ENCODE data around the gene DDX39A.

DDX39A gene

GRCh38 chr19:14446336-14447036, 27.3 kb upstream of the DDX39A start:
- no peaks in the 10 kb centered on the region for H3K27me3 ChIP-seq (ENCODE audit: insufficient read depth, low read length)
- no peaks in the 10 kb centered on the region for H3K4me1 ChIP-seq (ENCODE audit: insufficient read depth, low read length)
- no peak overlapping the region for H3K9ac ChIP-seq (ENCODE audit: low read depth, low read length)
- no peak overlapping the region for H3K27ac ChIP-seq (ENCODE audit: low read length)
- H3K4me3 ChIP-seq (ENCODE audit: low read length) = no peak overlapping the region
- H3K36me3 ChIP-seq (ENCODE audit: insufficient read depth, low read depth, low read length) = peaks cover 82% of the 10 kb centered on the region
- H3K9me3 ChIP-seq (ENCODE audit: insufficient read depth, low read depth, low read length) = no peaks in the 10 kb centered on the region

- Histone ChIP-seq H3K36me3 (ENCODE audit: insufficient read depth, low read depth, low read length) (peaks cover 64% of the 10 kb centered on the region), H3K4me1 (ENCODE audit: insufficient read depth, low read length) (no peaks in the 10 kb centered on the region), H3K9ac (ENCODE audit: low read depth, low read length) (no peak overlapping the region), H3K27ac (ENCODE audit: low read length) (no peak overlapping the region), H3K27me3 (ENCODE audit: insufficient read depth, low read length) (no peaks in the 10 kb centered on the region), H3K4me3 (ENCODE audit: low read length) (no peak overlapping the region), H3K9me3 (ENCODE audit: insufficient read depth, low read depth, low read length) (no peaks in the 10 kb centered on the region)
Measured at GRCh38 chr19:14443632-14444216, 24.6 kb upstream of the DDX39A start.

- no peak overlapping the region for H3K9ac ChIP-seq (ENCODE audit: low read depth, low read length)
- no peak overlapping the region for H3K27ac ChIP-seq (ENCODE audit: low read length)
- peaks cover 57% of the 10 kb centered on the region for H3K36me3 ChIP-seq (ENCODE audit: insufficient read depth, low read depth, low read length)
- no peak overlapping the region for H3K4me3 ChIP-seq (ENCODE audit: low read length)
- no peaks in the 10 kb centered on the region for H3K27me3 ChIP-seq (ENCODE audit: insufficient read depth, low read length)
- H3K9me3 ChIP-seq (ENCODE audit: insufficient read depth, low read depth, low read length) = no peaks in the 10 kb centered on the region
- no peaks in the 10 kb centered on the region for H3K4me1 ChIP-seq (ENCODE audit: insufficient read depth, low read length)
Measured at GRCh38 chr19:14442891-14443631, 23.9 kb upstream of the DDX39A start.

- Histone ChIP-seq H3K27me3 (ENCODE audit: insufficient read depth, low read length) (no peaks in the 10 kb centered on the region), H3K9ac (ENCODE audit: low read depth, low read length) (no peak overlapping the region), H3K4me3 (ENCODE audit: low read length) (no peak overlapping the region), H3K4me1 (ENCODE audit: insufficient read depth, low read length) (no peaks in the 10 kb centered on the region), H3K36me3 (ENCODE audit: insufficient read depth, low read depth, low read length) (peaks cover 43% of the 10 kb centered on the region), H3K9me3 (ENCODE audit: insufficient read depth, low read depth, low read length) (no peaks in the 10 kb centered on the region), H3K27ac (ENCODE audit: low read length) (no peak overlapping the region)
Measured at GRCh38 chr19:14441041-14441938, 22.1 kb upstream of the DDX39A start.

- Histone ChIP-seq H3K4me3 (ENCODE audit: low read length) (no peak overlapping the region), H3K36me3 (ENCODE audit: insufficient read depth, low read depth, low read length) (peaks cover 35% of the 10 kb centered on the region), H3K9ac (ENCODE audit: low read depth, low read length) (no peak overlapping the region), H3K9me3 (ENCODE audit: insufficient read depth, low read depth, low read length) (no peaks in the 10 kb centered on the region), H3K27me3 (ENCODE audit: insufficient read depth, low read length) (no peaks in the 10 kb centered on the region), H3K27ac (ENCODE audit: low read length) (no peak overlapping the region), H3K4me1 (ENCODE audit: insufficient read depth, low read length) (no peaks in the 10 kb centered on the region)
Measured at GRCh38 chr19:14440049-14440448, 20.9 kb upstream of the DDX39A start.

GRCh38 chr19:14439014-14439413, 19.9 kb upstream of the DDX39A start:
- no peaks in the 10 kb centered on the region for H3K27me3 ChIP-seq (ENCODE audit: insufficient read depth, low read length)
- no peak overlapping the region for H3K9ac ChIP-seq (ENCODE audit: low read depth, low read length)
- H3K36me3 ChIP-seq (ENCODE audit: insufficient read depth, low read depth, low read length) = peaks cover 26% of the 10 kb centered on the region
- H3K4me3 ChIP-seq (ENCODE audit: low read length) = no peak overlapping the region
- H3K27ac ChIP-seq (ENCODE audit: low read length) = no peak overlapping the region
- no peaks in the 10 kb centered on the region for H3K9me3 ChIP-seq (ENCODE audit: insufficient read depth, low read depth, low read length)
- H3K4me1 ChIP-seq (ENCODE audit: insufficient read depth, low read length) = peaks cover 2% of the 10 kb centered on the region; the same call in 1 of the 2 replicates

- Histone ChIP-seq H3K4me1 (ENCODE audit: insufficient read depth, low read length) (peaks cover 4% of the 10 kb centered on the region; the same call in 1 of the 2 replicates), H3K9ac (ENCODE audit: low read depth, low read length) (no peak overlapping the region)
Measured at GRCh38 chr19:14437578-14438140, 18.5 kb upstream of the DDX39A start.

GRCh38 chr19:14435320-14436050, 16.3 kb upstream of the DDX39A start:
- Histone ChIP-seq H3K36me3 (ENCODE audit: insufficient read depth, low read depth, low read length) (no peaks in the 10 kb centered on the region), H3K4me1 (ENCODE audit: insufficient read depth, low read length) (peaks cover 4% of the 10 kb centered on the region; the same call in 1 of the 2 replicates), H3K27ac (ENCODE audit: low read length) (no peak overlapping the region), H3K9me3 (ENCODE audit: insufficient read depth, low read depth, low read length) (no peaks in the 10 kb centered on the region), H3K27me3 (ENCODE audit: insufficient read depth, low read length) (peaks cover 16% of the 10 kb centered on the region; the same call in 1 of the 2 replicates), H3K4me3 (ENCODE audit: low read length) (no peak overlapping the region), H3K9ac (ENCODE audit: low read depth, low read length) (no peak overlapping the region)

More at GRCh38 chr19:14437578-14438140, 18.5 kb upstream of the DDX39A start:
- Histone ChIP-seq H3K4me3 (ENCODE audit: low read length) (no peak overlapping the region), H3K9me3 (ENCODE audit: insufficient read depth, low read depth, low read length) (no peaks in the 10 kb centered on the region), H3K36me3 (ENCODE audit: insufficient read depth, low read depth, low read length) (peaks cover 14% of the 10 kb centered on the region), H3K27me3 (ENCODE audit: insufficient read depth, low read length) (0 out of 2 replicates have a peak, but pooled peaks cover under 1% of the 10 kb centered on the region), H3K27ac (ENCODE audit: low read length) (no peak overlapping the region)

GRCh38 chr19:14434543-14435319, 15.6 kb upstream of the DDX39A start:
- Histone ChIP-seq H3K36me3 (ENCODE audit: insufficient read depth, low read depth, low read length) (no peaks in the 10 kb centered on the region), H3K27me3 (ENCODE audit: insufficient read depth, low read length) (peaks cover 16% of the 10 kb centered on the region; the same call in 1 of the 2 replicates), H3K4me1 (ENCODE audit: insufficient read depth, low read length) (peaks cover 4% of the 10 kb centered on the region; the same call in 1 of the 2 replicates), H3K9ac (ENCODE audit: low read depth, low read length) (no peak overlapping the region), H3K27ac (ENCODE audit: low read length) (no peak overlapping the region), H3K9me3 (ENCODE audit: insufficient read depth, low read depth, low read length) (no peaks in the 10 kb centered on the region), H3K4me3 (ENCODE audit: low read length) (no peak overlapping the region; the same call in 1 of the 2 replicates)

Data from iPS-20b (cell line).